H1 (cell line): ENCODE results near the gene EPB41L3. TPM values are rescaled to one million over a fixed set of nuclear protein-coding genes. Genes with fewer than 3 reads are reported as not detected.

Experiments
- EP300 ChIP-seq, 2 experiments: IDR thresholded peaks; 1 replicate in 1 of 2; 2 replicates in 1 of 2; pipeline ENCODE4 v1.6.1; 2011 to 2012; ENCODE audit warnings: low read depth in 2 of 2, low read length in 2 of 2, mild to moderate bottlenecking in 2 of 2, borderline replicate concordance in 1 of 2, inconsistent platforms in 1 of 2, moderate library complexity in 1 of 2
- NANOG ChIP-seq: IDR thresholded peaks from 2 replicates; pipeline ENCODE4 v1.6.1; 2011; ENCODE audit warnings: low read length, low read depth, mild to moderate bottlenecking, inconsistent platforms; ENCODE audit not compliant: insufficient read depth, poor library complexity, severe bottlenecking
- NRF1 ChIP-seq: IDR thresholded peaks from 2 replicates; pipeline ENCODE4 v1.6.1; 2011; ENCODE audit warnings: mild to moderate bottlenecking, low read depth, low read length, improper control_type of control experiment
- SUZ12 ChIP-seq: fragments of 200-600 bp; sonication (generic); IDR thresholded peaks from 2 replicates; pipeline ENCODE4 v1.6.1; 2012; ENCODE audit warnings: mild to moderate bottlenecking, inconsistent platforms, low read length, moderate library complexity, mixed read lengths
- polyA plus RNA-seq, 7 experiments: library from polyadenylated mRNA; depleted of rRNA in 3 of 7; stranded (reverse) in 5 of 7; unstranded in 2 of 7; fragments of >200 nt in 5 of 7; fragments of 200-250 nt in 2 of 7; gene quantifications; 1 replicate in 5 of 7; 2 replicates in 1 of 7; 4 replicates in 1 of 7; pipeline versions ENCODE4 v1.2.1 to v1.2.3, GENCODE V29; 2011 to 2013; ENCODE audit warnings: missing spikeins in 2 of 7, mixed read lengths in 2 of 7
- total RNA-seq: library from RNA; stranded (reverse); fragmentation: NEBNext Ultra II Directional; extraction: Animal tissue kit (Norgen Biotek cat#: 25700); gene quantifications from 2 replicates; pipeline ENCODE4 v1.2.1, GENCODE V29; 2021
- TF ChIP-seq, protein P1 (sequence below): fragments of 300-600 bp; sonication (generic); IDR thresholded peaks from 2 replicates; pipeline ENCODE4 v1.7.1; 2012; ENCODE audit warnings: low read length, moderate library complexity, mild to moderate bottlenecking, inconsistent platforms; ENCODE audit not compliant: insufficient replicate concordance

The EPB41L3 gene
- total and polyA plus RNA-seq, 2 of the 8 experiments (the other 6 are each of a cell fraction or from before 2014, with no cell fraction given), result 7.9 to 16.1 TPM

DNA sequence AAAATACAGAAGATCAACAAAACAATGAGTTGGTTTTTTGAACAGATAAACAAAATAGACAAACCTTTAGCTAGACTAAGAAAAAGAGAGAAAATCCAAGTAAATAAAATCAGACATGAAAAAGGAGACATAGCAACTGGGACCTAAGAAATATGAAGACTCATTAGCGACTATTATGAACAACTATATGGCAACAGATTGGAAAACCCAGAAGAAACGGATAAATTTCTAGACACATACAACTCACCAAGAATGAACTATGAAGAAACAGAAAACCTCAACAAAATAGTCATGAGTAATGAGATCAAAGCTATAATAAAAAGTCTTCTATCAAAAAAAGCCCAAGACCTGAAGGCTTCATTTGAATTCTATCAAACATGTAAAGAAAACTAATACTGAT, 59.3 kb downstream of the EPB41L3 start (continued):
- TF ChIP-seq NANOG, result no peak
- TF ChIP-seq, protein P1, sequence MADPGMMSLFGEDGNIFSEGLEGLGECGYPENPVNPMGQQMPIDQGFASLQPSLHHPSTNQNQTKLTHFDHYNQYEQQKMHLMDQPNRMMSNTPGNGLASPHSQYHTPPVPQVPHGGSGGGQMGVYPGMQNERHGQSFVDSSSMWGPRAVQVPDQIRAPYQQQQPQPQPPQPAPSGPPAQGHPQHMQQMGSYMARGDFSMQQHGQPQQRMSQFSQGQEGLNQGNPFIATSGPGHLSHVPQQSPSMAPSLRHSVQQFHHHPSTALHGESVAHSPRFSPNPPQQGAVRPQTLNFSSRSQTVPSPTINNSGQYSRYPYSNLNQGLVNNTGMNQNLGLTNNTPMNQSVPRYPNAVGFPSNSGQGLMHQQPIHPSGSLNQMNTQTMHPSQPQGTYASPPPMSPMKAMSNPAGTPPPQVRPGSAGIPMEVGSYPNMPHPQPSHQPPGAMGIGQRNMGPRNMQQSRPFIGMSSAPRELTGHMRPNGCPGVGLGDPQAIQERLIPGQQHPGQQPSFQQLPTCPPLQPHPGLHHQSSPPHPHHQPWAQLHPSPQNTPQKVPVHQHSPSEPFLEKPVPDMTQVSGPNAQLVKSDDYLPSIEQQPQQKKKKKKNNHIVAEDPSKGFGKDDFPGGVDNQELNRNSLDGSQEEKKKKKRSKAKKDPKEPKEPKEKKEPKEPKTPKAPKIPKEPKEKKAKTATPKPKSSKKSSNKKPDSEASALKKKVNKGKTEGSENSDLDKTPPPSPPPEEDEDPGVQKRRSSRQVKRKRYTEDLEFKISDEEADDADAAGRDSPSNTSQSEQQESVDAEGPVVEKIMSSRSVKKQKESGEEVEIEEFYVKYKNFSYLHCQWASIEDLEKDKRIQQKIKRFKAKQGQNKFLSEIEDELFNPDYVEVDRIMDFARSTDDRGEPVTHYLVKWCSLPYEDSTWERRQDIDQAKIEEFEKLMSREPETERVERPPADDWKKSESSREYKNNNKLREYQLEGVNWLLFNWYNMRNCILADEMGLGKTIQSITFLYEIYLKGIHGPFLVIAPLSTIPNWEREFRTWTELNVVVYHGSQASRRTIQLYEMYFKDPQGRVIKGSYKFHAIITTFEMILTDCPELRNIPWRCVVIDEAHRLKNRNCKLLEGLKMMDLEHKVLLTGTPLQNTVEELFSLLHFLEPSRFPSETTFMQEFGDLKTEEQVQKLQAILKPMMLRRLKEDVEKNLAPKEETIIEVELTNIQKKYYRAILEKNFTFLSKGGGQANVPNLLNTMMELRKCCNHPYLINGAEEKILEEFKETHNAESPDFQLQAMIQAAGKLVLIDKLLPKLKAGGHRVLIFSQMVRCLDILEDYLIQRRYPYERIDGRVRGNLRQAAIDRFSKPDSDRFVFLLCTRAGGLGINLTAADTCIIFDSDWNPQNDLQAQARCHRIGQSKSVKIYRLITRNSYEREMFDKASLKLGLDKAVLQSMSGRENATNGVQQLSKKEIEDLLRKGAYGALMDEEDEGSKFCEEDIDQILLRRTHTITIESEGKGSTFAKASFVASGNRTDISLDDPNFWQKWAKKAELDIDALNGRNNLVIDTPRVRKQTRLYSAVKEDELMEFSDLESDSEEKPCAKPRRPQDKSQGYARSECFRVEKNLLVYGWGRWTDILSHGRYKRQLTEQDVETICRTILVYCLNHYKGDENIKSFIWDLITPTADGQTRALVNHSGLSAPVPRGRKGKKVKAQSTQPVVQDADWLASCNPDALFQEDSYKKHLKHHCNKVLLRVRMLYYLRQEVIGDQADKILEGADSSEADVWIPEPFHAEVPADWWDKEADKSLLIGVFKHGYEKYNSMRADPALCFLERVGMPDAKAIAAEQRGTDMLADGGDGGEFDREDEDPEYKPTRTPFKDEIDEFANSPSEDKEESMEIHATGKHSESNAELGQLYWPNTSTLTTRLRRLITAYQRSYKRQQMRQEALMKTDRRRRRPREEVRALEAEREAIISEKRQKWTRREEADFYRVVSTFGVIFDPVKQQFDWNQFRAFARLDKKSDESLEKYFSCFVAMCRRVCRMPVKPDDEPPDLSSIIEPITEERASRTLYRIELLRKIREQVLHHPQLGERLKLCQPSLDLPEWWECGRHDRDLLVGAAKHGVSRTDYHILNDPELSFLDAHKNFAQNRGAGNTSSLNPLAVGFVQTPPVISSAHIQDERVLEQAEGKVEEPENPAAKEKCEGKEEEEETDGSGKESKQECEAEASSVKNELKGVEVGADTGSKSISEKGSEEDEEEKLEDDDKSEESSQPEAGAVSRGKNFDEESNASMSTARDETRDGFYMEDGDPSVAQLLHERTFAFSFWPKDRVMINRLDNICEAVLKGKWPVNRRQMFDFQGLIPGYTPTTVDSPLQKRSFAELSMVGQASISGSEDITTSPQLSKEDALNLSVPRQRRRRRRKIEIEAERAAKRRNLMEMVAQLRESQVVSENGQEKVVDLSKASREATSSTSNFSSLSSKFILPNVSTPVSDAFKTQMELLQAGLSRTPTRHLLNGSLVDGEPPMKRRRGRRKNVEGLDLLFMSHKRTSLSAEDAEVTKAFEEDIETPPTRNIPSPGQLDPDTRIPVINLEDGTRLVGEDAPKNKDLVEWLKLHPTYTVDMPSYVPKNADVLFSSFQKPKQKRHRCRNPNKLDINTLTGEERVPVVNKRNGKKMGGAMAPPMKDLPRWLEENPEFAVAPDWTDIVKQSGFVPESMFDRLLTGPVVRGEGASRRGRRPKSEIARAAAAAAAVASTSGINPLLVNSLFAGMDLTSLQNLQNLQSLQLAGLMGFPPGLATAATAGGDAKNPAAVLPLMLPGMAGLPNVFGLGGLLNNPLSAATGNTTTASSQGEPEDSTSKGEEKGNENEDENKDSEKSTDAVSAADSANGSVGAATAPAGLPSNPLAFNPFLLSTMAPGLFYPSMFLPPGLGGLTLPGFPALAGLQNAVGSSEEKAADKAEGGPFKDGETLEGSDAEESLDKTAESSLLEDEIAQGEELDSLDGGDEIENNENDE, result no peak
- no peak for TF ChIP-seq EP300 (IDR thresholded peaks at IDR 0.05; ENCODE audit: borderline replicate concordance in 1 of 2, low read depth in 2 of 2, low read length in 2 of 2)
- no peak for TF ChIP-seq SUZ12
- no peak for TF ChIP-seq NRF1
